GM12865 (cell line): ENCODE data around the gene HOXB3.

Experiments
- DNase-seq: peaks from one replicate; pipeline ENCODE4 v3.0.0; 2010; ENCODE audit warnings: low read depth
- H3K4me3 ChIP-seq: 2 replicates; pipeline ENCODE4 v1.5.1; 2011; ENCODE audit warnings: mild to moderate bottlenecking, low read depth, low read length, control low read depth
- CTCF ChIP-seq: IDR thresholded peaks from 2 replicates; pipeline ENCODE4 v1.5.1; 2011; ENCODE audit warnings: low read length, control low read depth, low read depth, inconsistent platforms; ENCODE audit not compliant: insufficient read depth; ENCODE audit errors: missing control alignments

HOXB3 gene

GRCh38 chr17:48556576-48557401, 33.3 kb downstream of the HOXB3 start:
- H3K4me3 ChIP-seq: no peak overlapping the region
- DNase-seq: no peak
- TF ChIP-seq CTCF: no peak

- no peak for TF ChIP-seq CTCF
- H3K4me3 ChIP-seq: no peak overlapping the region
- DNase-seq: no peak
Observed at GRCh38 chr17:48556229-48556575, 33.8 kb downstream of the HOXB3 start.

GRCh38 chr17:48555258-48556228, 34.5 kb downstream of the HOXB3 start:
- TF ChIP-seq CTCF: no peak
- DNase-seq: peak; percentile 14
- H3K4me3 ChIP-seq: no peak overlapping the region

- no peak for DNase-seq
- TF ChIP-seq CTCF: no peak
- H3K4me3 ChIP-seq: no peak overlapping the region
Observed at GRCh38 chr17:48554412-48555257, 35.4 kb downstream of the HOXB3 start.

- no peak overlapping the region for H3K4me3 ChIP-seq
- no peak for DNase-seq
- no peak for TF ChIP-seq CTCF
Observed at GRCh38 chr17:48553826-48554225, 36.2 kb downstream of the HOXB3 start.

- TF ChIP-seq CTCF: no peak
- no peak overlapping the region for H3K4me3 ChIP-seq
- DNase-seq: no peak
Observed at GRCh38 chr17:48553190-48553547, 36.9 kb downstream of the HOXB3 start.
